HCT116 (cell line): ENCODE measurements around the gene ADGRA1. TPM values are rescaled to one million over a fixed set of nuclear protein-coding genes. Genes with fewer than 3 reads are reported as not detected.

Experiments used
- ATAC-seq: fragments of 200-7000 bp; cut with Tn5 transposase; 2 replicates; pipeline ENCODE4 v1.9.1; 2020; ENCODE audit warnings: mild to moderate bottlenecking, moderate library complexity
- BruUV-seq: library from RNA; stranded (reverse); fragments of 400-500 nt; replicated peaks from 2 replicates; lab custom pipeline; 2021; lab: Mats Ljungman, UMichigan
- CTCF ChIA-PET: fragments of 300-600 bp; sonication (Branson Sonifier 250); formaldehyde crosslinking; loops from one replicate; lab custom pipeline; 2021; ENCODE audit warnings: antibody characterized with exemption; lab: Charles Lee
- POLR2A ChIA-PET: fragments of 300-600, 350-600 bp; sonication (Branson Sonifier 250); formaldehyde crosslinking; loops from one replicate; lab custom pipeline; 2021; ENCODE audit warnings: antibody characterized with exemption; lab: Charles Lee
- RAD21 ChIA-PET, 2 experiments: fragments of 300-600 bp; sonication (Branson Sonifier 250); formaldehyde crosslinking; loops; one replicate each; lab custom pipeline; 2023; ENCODE audit warnings: low total read pairs in 2 of 2; ENCODE audit not compliant: uncharacterized antibody in 2 of 2, unreplicated experiment in 2 of 2, low non-redundant PET in 1 of 2; lab: Charles Lee
- DNase-seq: peaks from one replicate; pipeline ENCODE4 v3.0.0-alpha.2; 2010; ENCODE audit warnings: low read depth, low spot score
- H2AFZ ChIP-seq: fragments of 200-600 bp; shearing (Covaris generic), sonication (generic); 2 replicates; pipeline ENCODE4 v1.6.1; 2017; ENCODE audit warnings: low read depth, mixed run types, mixed read lengths, antibody characterized with exemption, low read length; ENCODE audit not compliant: poor library complexity, severe bottlenecking
- H3K27ac ChIP-seq: 2 replicates; pipeline ENCODE4 v1.5.1; 2012; ENCODE audit warnings: low read depth, low read length
- H3K27me3 ChIP-seq: fragments of 200-600 bp; sonication (generic); 2 replicates; pipeline ENCODE4 v1.6.1; 2016; ENCODE audit warnings: mixed run types, low read length, mixed read lengths; ENCODE audit not compliant: insufficient read depth
- H3K36me3 ChIP-seq, 2 experiments: fragments of 200-500 bp in 1 of 2; fragments of 200-600 bp in 1 of 2; sonication (Bioruptor generic) in 1 of 2; sonication (generic) in 1 of 2; 2 replicates each; pipeline versions ENCODE4 v1.5.1 to v1.6.1; 2014 to 2016; ENCODE audit warnings: low read length in 2 of 2, inconsistent platforms in 1 of 2, mixed read lengths in 1 of 2, mixed run types in 1 of 2; ENCODE audit not compliant: insufficient read depth in 2 of 2, control insufficient read depth in 1 of 2
- H3K4me1 ChIP-seq, 2 experiments: fragments of 200-600 bp in 1 of 2; sonication (generic) in 1 of 2; 2 replicates each; pipeline versions ENCODE4 v1.5.1 to v1.6.1; 2012 to 2017; ENCODE audit warnings: low read length in 2 of 2, inconsistent platforms in 1 of 2, mild to moderate bottlenecking in 1 of 2, mixed read lengths in 1 of 2, mixed run types in 1 of 2, moderate library complexity in 1 of 2; ENCODE audit not compliant: insufficient read depth in 2 of 2, control insufficient read depth in 1 of 2
- H3K4me2 ChIP-seq: fragments of 200-600 bp; sonication (generic); 2 replicates; pipeline ENCODE4 v1.6.1; 2017; ENCODE audit warnings: mixed run types, low read length, mixed read lengths
- H3K4me3 ChIP-seq, 2 experiments: fragments of 200-600 bp in 1 of 2; sonication (generic) in 1 of 2; replicated peaks in 1 of 2; 2 replicates each; pipeline ENCODE4 v1.5.1; 2011 to 2016; ENCODE audit warnings: low read length in 2 of 2, control low read depth in 1 of 2, low read depth in 1 of 2, mild to moderate bottlenecking in 1 of 2, mixed read lengths in 1 of 2, mixed run types in 1 of 2
- H3K79me2 ChIP-seq: fragments of 200-600 bp; sonication (generic); 2 replicates; pipeline ENCODE4 v1.6.1; 2017; ENCODE audit warnings: mild to moderate bottlenecking, mixed run types, low read length, moderate library complexity, mixed read lengths; ENCODE audit not compliant: insufficient read depth
- H3K9ac ChIP-seq: fragments of 200-600 bp; sonication (generic); 2 replicates; pipeline ENCODE4 v1.6.1; 2016; ENCODE audit warnings: low read length, mixed read lengths
- H3K9me2 ChIP-seq: fragments of 200-600 bp; sonication (generic), shearing (Covaris generic); 2 replicates; pipeline ENCODE4 v1.6.1; 2017; ENCODE audit warnings: mixed run types, mild to moderate bottlenecking, moderate library complexity; ENCODE audit not compliant: insufficient read depth
- H3K9me3 ChIP-seq, 2 experiments: fragments of 200-500 bp in 1 of 2; fragments of 200-600 bp in 1 of 2; sonication (Bioruptor generic) in 1 of 2; sonication (generic) in 1 of 2; 2 replicates each; pipeline ENCODE4 v1.6.1; 2014 to 2017; ENCODE audit warnings: low read length in 2 of 2, mixed read lengths in 2 of 2, inconsistent platforms in 1 of 2, low read depth in 1 of 2, mild to moderate bottlenecking in 1 of 2, mixed run types in 1 of 2, moderate library complexity in 1 of 2; ENCODE audit not compliant: control insufficient read depth in 1 of 2, insufficient read depth in 1 of 2
- H4K20me1 ChIP-seq: fragments of 200-600 bp; sonication (generic), shearing (Covaris generic); 2 replicates; pipeline ENCODE4 v1.6.1; 2017; ENCODE audit warnings: mixed run types, mild to moderate bottlenecking, moderate library complexity; ENCODE audit not compliant: insufficient read depth
- ATF3 ChIP-seq: IDR thresholded peaks from 2 replicates; pipeline ENCODE4 v1.6.1; 2012
- CBX3 ChIP-seq: IDR thresholded peaks from 2 replicates; pipeline ENCODE4 v1.6.1; 2012; ENCODE audit warnings: low read depth
- CEBPB ChIP-seq: IDR thresholded peaks from 2 replicates; pipeline ENCODE4 v1.6.1; 2012; ENCODE audit warnings: low read depth
- EZH2 ChIP-seq: fragments of 200-600 bp; sonication (generic); IDR thresholded peaks from 2 replicates; pipeline ENCODE4 v1.6.1; 2017; ENCODE audit warnings: antibody characterized with exemption, mixed run types
- FOSL1 ChIP-seq: IDR thresholded peaks from 2 replicates; pipeline ENCODE4 v1.6.1; 2012; ENCODE audit warnings: low read depth
- MAX ChIP-seq: IDR thresholded peaks from 2 replicates; pipeline ENCODE4 v1.6.1; 2012
- RAD21 ChIP-seq: IDR thresholded peaks from 2 replicates; pipeline ENCODE4 v1.6.1; 2012; ENCODE audit warnings: low read depth, mild to moderate bottlenecking
- REST ChIP-seq: IDR thresholded peaks from 2 replicates; pipeline ENCODE4 v1.6.1; 2012; ENCODE audit warnings: low read depth
- SIN3A ChIP-seq: IDR thresholded peaks from 2 replicates; pipeline ENCODE4 v1.6.1; 2012; ENCODE audit warnings: low read depth
- ZBTB33 ChIP-seq: IDR thresholded peaks from 2 replicates; pipeline ENCODE4 v1.6.1; 2011; ENCODE audit warnings: mild to moderate bottlenecking, low read length, moderate library complexity; ENCODE audit not compliant: insufficient replicate concordance; ENCODE audit errors: extremely low read depth
- ZFX ChIP-seq: fragments of 450-650 bp; IDR thresholded peaks from 2 replicates; pipeline ENCODE4 v1.6.1; 2017
- ZNF274 ChIP-seq: fragments of 200-500 bp; sonication (Bioruptor generic); IDR thresholded peaks from 2 replicates; pipeline ENCODE4 v1.6.1; 2014; ENCODE audit warnings: mild to moderate bottlenecking, low read depth, low read length, inconsistent platforms
- intact Hi-C: fragments of 100-400 bp; cut with micrococcal nuclease; formaldehyde crosslinking; loops from 2 replicates; pipeline ENCODE4 v1.10.0; 2022
- total RNA-seq: library from RNA; stranded (reverse); gene quantifications from one replicate; pipeline ENCODE4 v1.2.1, GENCODE V29; 2021; ENCODE audit not compliant: unreplicated experiment

The ADGRA1 gene
- total RNA-seq, 1 experiment from 2014 or later, result not detected

GRCh38 chr10:133097961-133098360 lies 10.2 kb downstream of the ADGRA1 start:
- ChIA-PET CTCF (no interaction called here), POLR2A (no interaction called here), RAD21 (no interaction called here)
- intact Hi-C loops, result no loop called here
- Histone ChIP-seq H3K4me2 (no peak overlapping the region), H2AFZ (no peak overlapping the region), H3K79me2 (no peaks in the 10 kb centered on the region), H3K9me3 (no peaks in the 10 kb centered on the region), H3K27me3 (no peaks in the 10 kb centered on the region), H3K4me1 (no peaks in the 10 kb centered on the region), H3K9ac (no peak overlapping the region), H3K27ac (no peak overlapping the region), H3K36me3 (no peaks in the 10 kb centered on the region), H3K4me3 (no peak overlapping the region), H4K20me1 (no peaks in the 10 kb centered on the region), H3K9me2 (no peaks in the 10 kb centered on the region)
- ATAC-seq, result no peak
- no peak for DNase-seq
- no TSS peak for BruUV-seq
- TF ChIP-seq REST, result no peak
- TF ChIP-seq ZFX, result no peak
- no peak for TF ChIP-seq EZH2
- TF ChIP-seq ATF3, result no peak
- TF ChIP-seq SIN3A, result no peak
- TF ChIP-seq RAD21, result no peak
- TF ChIP-seq ZBTB33, result no peak
- TF ChIP-seq CEBPB, result no peak
- no peak for TF ChIP-seq MAX
- no peak for TF ChIP-seq FOSL1
- TF ChIP-seq CBX3, result no peak
- no peak for TF ChIP-seq ZNF274
